ENCODE measurements around the gene VWA5B2. TPM values are rescaled to one million over a fixed set of nuclear protein-coding genes. Genes with fewer than 3 reads are reported as not detected.

VWA5B2 gene
- total RNA-seq, 1 experiment from 2014 or later, result 0.44 TPM

DNA sequence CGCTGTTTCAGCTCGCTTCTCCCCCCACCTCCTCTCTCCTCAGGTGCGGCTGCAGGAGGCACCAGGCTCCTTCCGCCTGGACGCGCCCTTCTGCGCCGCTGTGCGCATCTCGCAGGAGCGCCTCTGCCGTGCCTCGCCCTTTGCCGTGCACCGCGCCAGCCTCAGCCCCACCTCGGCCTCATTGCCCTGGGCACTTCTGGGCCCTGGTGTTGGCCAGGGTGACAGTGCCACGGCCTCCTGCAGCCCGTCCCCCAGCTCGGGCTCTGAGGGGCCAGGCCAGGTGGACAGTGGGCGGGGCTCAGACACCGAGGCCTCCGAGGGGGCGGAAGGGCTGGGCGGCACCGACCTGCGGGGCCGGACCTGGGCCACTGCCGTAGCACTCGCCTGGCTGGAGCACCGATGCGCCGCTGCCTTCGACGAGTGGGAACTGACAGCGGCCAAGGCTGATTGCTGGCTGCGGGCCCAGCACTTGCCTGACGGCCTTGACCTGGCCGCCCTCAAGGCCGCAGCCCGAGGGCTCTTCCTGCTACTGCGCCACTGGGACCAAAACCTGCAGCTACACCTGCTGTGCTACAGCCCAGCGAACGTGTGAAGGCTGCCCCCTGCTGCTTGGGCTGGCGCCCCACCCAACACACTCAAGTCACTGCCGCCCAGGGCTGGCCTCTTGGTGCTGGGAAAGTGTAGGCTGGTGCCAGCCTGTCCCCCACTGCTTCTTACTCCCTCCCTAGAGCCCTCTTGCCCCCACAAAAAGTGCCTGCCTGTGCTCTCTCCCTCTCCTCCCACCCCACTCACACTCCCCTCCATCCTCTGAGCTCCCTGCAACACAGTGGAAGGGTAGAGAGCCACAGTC lies 12.3 kb downstream of the VWA5B2 start:
- CTCF ChIA-PET, result interaction anchor here (0.5 to 7.5 kb wide), 11 partner anchors 9 to 846 kb away, joined by 3 to 88 read pairs (median 5); partner anchors contain the start of genes CAMK2N2, EEF1AKMT4 and VWA5B2
- POLR2A ChIA-PET, result interaction anchor here (0.6 to 2.0 kb wide), 4 partner anchors 15 to 67 kb away, joined by 3 to 6 read pairs (median 5); partner anchors contain the start of gene CAMK2N2
- Mint-ChIP-seq H3K4me3 (peak overlapping the region; percentile 25), H3K36me3 (peaks cover 21% of the 10 kb centered on the region), H3K27ac (no peak overlapping the region), H3K9me3 (no peaks in the 10 kb centered on the region), H3K4me1 (peaks cover 3% of the 10 kb centered on the region; the same call in 1 of the 2 replicates), H3K27me3 (ENCODE audit: low read depth) (peaks cover 3% of the 10 kb centered on the region)
- DNase-seq (ENCODE audit: low spot score) (peak; percentile 55), ATAC-seq (peak; percentile 67)
- TF ChIP-seq ZNF232 (CRISPR knock-in tag; IDR thresholded peaks at IDR 0.05) (no peak), TEAD1 (CRISPR knock-in tag; IDR thresholded peaks at IDR 0.05) (no peak), GTF2I (CRISPR knock-in tag; conservative IDR thresholded peaks at IDR 0.05) (no peak), ZNF121 (CRISPR knock-in tag; IDR thresholded peaks at IDR 0.05) (no peak), ZNF138 (CRISPR knock-in tag; conservative IDR thresholded peaks at IDR 0.05) (no peak), MXD4 (CRISPR knock-in tag; IDR thresholded peaks at IDR 0.05; ENCODE audit: borderline replicate concordance) (no peak), SMAD3 (CRISPR knock-in tag; IDR thresholded peaks at IDR 0.05; ENCODE audit: borderline replicate concordance) (0 out of 2 replicates have a peak, but pooled peaks have one; percentile 34), TEAD4 (CRISPR knock-in tag; IDR thresholded peaks at IDR 0.05) (no peak), NR1H2 (CRISPR knock-in tag; IDR thresholded peaks at IDR 0.05) (no peak), ZNF423 (CRISPR knock-in tag; IDR thresholded peaks at IDR 0.05) (no peak), SOX15 (CRISPR knock-in tag; IDR thresholded peaks at IDR 0.05) (no peak), SP1 (CRISPR knock-in tag; conservative IDR thresholded peaks at IDR 0.05) (no peak), ATF1 (CRISPR knock-in tag; IDR thresholded peaks at IDR 0.05) (no peak), CBFB (CRISPR knock-in tag; IDR thresholded peaks at IDR 0.05; ENCODE audit: low read depth) (no peak), GABPB1 (CRISPR knock-in tag; IDR thresholded peaks at IDR 0.05) (peak; percentile 73)
- TF ChIP-seq, protein P1, sequence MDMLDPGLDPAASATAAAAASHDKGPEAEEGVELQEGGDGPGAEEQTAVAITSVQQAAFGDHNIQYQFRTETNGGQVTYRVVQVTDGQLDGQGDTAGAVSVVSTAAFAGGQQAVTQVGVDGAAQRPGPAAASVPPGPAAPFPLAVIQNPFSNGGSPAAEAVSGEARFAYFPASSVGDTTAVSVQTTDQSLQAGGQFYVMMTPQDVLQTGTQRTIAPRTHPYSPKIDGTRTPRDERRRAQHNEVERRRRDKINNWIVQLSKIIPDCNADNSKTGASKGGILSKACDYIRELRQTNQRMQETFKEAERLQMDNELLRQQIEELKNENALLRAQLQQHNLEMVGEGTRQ (CRISPR knock-in tag; IDR thresholded peaks at IDR 0.05), result no peak
- TF ChIP-seq, protein P2, sequence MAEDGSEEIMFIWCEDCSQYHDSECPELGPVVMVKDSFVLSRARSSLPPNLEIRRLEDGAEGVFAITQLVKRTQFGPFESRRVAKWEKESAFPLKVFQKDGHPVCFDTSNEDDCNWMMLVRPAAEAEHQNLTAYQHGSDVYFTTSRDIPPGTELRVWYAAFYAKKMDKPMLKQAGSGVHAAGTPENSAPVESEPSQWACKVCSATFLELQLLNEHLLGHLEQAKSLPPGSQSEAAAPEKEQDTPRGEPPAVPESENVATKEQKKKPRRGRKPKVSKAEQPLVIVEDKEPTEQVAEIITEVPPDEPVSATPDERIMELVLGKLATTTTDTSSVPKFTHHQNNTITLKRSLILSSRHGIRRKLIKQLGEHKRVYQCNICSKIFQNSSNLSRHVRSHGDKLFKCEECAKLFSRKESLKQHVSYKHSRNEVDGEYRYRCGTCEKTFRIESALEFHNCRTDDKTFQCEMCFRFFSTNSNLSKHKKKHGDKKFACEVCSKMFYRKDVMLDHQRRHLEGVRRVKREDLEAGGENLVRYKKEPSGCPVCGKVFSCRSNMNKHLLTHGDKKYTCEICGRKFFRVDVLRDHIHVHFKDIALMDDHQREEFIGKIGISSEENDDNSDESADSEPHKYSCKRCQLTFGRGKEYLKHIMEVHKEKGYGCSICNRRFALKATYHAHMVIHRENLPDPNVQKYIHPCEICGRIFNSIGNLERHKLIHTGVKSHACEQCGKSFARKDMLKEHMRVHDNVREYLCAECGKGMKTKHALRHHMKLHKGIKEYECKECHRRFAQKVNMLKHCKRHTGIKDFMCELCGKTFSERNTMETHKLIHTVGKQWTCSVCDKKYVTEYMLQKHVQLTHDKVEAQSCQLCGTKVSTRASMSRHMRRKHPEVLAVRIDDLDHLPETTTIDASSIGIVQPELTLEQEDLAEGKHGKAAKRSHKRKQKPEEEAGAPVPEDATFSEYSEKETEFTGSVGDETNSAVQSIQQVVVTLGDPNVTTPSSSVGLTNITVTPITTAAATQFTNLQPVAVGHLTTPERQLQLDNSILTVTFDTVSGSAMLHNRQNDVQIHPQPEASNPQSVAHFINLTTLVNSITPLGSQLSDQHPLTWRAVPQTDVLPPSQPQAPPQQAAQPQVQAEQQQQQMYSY (CRISPR knock-in tag; IDR thresholded peaks at IDR 0.05), result no peak
- TF ChIP-seq, protein P3, sequence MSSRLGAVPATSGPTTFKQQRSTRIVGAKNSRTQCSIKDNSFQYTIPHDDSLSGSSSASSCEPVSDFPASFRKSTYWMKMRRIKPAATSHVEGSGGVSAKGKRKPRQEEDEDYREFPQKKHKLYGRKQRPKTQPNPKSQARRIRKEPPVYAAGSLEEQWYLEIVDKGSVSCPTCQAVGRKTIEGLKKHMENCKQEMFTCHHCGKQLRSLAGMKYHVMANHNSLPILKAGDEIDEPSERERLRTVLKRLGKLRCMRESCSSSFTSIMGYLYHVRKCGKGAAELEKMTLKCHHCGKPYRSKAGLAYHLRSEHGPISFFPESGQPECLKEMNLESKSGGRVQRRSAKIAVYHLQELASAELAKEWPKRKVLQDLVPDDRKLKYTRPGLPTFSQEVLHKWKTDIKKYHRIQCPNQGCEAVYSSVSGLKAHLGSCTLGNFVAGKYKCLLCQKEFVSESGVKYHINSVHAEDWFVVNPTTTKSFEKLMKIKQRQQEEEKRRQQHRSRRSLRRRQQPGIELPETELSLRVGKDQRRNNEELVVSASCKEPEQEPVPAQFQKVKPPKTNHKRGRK (CRISPR knock-in tag; IDR thresholded peaks at IDR 0.05; ENCODE audit: borderline replicate concordance), result no peak
- TF ChIP-seq, protein P4, sequence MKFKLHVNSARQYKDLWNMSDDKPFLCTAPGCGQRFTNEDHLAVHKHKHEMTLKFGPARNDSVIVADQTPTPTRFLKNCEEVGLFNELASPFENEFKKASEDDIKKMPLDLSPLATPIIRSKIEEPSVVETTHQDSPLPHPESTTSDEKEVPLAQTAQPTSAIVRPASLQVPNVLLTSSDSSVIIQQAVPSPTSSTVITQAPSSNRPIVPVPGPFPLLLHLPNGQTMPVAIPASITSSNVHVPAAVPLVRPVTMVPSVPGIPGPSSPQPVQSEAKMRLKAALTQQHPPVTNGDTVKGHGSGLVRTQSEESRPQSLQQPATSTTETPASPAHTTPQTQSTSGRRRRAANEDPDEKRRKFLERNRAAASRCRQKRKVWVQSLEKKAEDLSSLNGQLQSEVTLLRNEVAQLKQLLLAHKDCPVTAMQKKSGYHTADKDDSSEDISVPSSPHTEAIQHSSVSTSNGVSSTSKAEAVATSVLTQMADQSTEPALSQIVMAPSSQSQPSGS (CRISPR knock-in tag; IDR thresholded peaks at IDR 0.05; ENCODE audit: borderline replicate concordance, low read depth), result no peak
- TF ChIP-seq, protein P5, sequence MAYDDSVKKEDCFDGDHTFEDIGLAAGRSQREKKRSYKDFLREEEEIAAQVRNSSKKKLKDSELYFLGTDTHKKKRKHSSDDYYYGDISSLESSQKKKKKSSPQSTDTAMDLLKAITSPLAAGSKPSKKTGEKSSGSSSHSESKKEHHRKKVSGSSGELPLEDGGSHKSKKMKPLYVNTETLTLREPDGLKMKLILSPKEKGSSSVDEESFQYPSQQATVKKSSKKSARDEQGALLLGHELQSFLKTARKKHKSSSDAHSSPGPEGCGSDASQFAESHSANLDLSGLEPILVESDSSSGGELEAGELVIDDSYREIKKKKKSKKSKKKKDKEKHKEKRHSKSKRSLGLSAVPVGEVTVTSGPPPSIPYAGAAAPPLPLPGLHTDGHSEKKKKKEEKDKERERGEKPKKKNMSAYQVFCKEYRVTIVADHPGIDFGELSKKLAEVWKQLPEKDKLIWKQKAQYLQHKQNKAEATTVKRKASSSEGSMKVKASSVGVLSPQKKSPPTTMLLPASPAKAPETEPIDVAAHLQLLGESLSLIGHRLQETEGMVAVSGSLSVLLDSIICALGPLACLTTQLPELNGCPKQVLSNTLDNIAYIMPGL (CRISPR knock-in tag; IDR thresholded peaks at IDR 0.05), result peak; percentile 48; the same call in 1 of the 2 replicates
- TF ChIP-seq, protein P6, sequence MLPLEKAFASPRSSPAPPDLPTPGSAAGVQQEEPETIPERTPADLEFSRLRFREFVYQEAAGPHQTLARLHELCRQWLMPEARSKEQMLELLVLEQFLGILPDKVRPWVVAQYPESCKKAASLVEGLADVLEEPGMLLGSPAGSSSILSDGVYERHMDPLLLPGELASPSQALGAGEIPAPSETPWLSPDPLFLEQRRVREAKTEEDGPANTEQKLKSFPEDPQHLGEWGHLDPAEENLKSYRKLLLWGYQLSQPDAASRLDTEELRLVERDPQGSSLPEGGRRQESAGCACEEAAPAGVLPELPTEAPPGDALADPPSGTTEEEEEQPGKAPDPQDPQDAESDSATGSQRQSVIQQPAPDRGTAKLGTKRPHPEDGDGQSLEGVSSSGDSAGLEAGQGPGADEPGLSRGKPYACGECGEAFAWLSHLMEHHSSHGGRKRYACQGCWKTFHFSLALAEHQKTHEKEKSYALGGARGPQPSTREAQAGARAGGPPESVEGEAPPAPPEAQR (CRISPR knock-in tag; IDR thresholded peaks at IDR 0.05), result no peak
- TF ChIP-seq, protein P7, sequence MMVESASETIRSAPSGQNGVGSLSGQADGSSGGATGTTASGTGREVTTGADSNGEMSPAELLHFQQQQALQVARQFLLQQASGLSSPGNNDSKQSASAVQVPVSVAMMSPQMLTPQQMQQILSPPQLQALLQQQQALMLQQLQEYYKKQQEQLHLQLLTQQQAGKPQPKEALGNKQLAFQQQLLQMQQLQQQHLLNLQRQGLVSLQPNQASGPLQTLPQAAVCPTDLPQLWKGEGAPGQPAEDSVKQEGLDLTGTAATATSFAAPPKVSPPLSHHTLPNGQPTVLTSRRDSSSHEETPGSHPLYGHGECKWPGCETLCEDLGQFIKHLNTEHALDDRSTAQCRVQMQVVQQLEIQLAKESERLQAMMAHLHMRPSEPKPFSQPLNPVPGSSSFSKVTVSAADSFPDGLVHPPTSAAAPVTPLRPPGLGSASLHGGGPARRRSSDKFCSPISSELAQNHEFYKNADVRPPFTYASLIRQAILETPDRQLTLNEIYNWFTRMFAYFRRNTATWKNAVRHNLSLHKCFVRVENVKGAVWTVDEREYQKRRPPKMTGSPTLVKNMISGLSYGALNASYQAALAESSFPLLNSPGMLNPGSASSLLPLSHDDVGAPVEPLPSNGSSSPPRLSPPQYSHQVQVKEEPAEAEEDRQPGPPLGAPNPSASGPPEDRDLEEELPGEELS (CRISPR knock-in tag; IDR thresholded peaks at IDR 0.05), result no peak
- TF ChIP-seq, protein P8, sequence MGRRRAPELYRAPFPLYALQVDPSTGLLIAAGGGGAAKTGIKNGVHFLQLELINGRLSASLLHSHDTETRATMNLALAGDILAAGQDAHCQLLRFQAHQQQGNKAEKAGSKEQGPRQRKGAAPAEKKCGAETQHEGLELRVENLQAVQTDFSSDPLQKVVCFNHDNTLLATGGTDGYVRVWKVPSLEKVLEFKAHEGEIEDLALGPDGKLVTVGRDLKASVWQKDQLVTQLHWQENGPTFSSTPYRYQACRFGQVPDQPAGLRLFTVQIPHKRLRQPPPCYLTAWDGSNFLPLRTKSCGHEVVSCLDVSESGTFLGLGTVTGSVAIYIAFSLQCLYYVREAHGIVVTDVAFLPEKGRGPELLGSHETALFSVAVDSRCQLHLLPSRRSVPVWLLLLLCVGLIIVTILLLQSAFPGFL (CRISPR knock-in tag; IDR thresholded peaks at IDR 0.05; ENCODE audit: borderline replicate concordance), result no peak

All from WTC11 (cell line).